H9 (cell line): Measurements from ENCODE around the gene TTC39C. TPM values are rescaled to one million over a fixed set of nuclear protein-coding genes. Genes with fewer than 3 reads are reported as not detected.

Experiments
- DNase-seq: peaks from one replicate; pipeline ENCODE4 v3.0.0-alpha.2; 2017
- H2AFZ ChIP-seq: one replicate; pipeline ENCODE4 v1.6.1; 2013; ENCODE audit warnings: mild to moderate bottlenecking, low read length, control low read depth, moderate library complexity
- H2AK5ac ChIP-seq: 2 replicates; pipeline ENCODE4 v1.6.1; 2013; ENCODE audit warnings: low read length, control low read depth, mixed read lengths; ENCODE audit not compliant: insufficient read length
- H2BK120ac ChIP-seq: one replicate; pipeline ENCODE4 v1.6.1; 2013; ENCODE audit warnings: low read depth, mild to moderate bottlenecking, low read length, control low read depth, inconsistent platforms; ENCODE audit not compliant: poor library complexity, severe bottlenecking
- H2BK12ac ChIP-seq: 2 replicates; pipeline ENCODE4 v1.6.1; 2013; ENCODE audit warnings: low read length, control low read depth, mixed read lengths, low read depth; ENCODE audit not compliant: insufficient read length
- H2BK15ac ChIP-seq: 2 replicates; pipeline ENCODE4 v1.6.1; 2013; ENCODE audit warnings: low read depth, low read length, control low read depth
- H2BK20ac ChIP-seq: one replicate; pipeline ENCODE4 v1.6.1; 2013; ENCODE audit warnings: low read depth, mild to moderate bottlenecking, low read length, control low read depth, inconsistent platforms; ENCODE audit not compliant: poor library complexity, severe bottlenecking
- H2BK5ac ChIP-seq: 2 replicates; pipeline ENCODE4 v1.6.1; 2013; ENCODE audit warnings: low read length, control low read depth, mixed read lengths; ENCODE audit not compliant: insufficient read length
- H3K14ac ChIP-seq: 2 replicates; pipeline ENCODE4 v1.6.1; 2013; ENCODE audit warnings: low read length, control low read depth; ENCODE audit not compliant: insufficient read depth
- H3K18ac ChIP-seq: 2 replicates; pipeline ENCODE4 v1.6.1; 2013; ENCODE audit warnings: low read depth, mild to moderate bottlenecking, mixed read lengths, low read length, control low read depth; ENCODE audit not compliant: insufficient read length
- H3K23ac ChIP-seq: 2 replicates; pipeline ENCODE4 v1.6.1; 2013; ENCODE audit warnings: low read length, control low read depth, mixed read lengths, low read depth; ENCODE audit not compliant: insufficient read length
- H3K23me2 ChIP-seq: 2 replicates; pipeline ENCODE4 v1.6.1; 2013; ENCODE audit warnings: low read depth, mild to moderate bottlenecking, mixed read lengths, low read length, control low read depth; ENCODE audit not compliant: insufficient read length, poor library complexity, severe bottlenecking
- H3K27ac ChIP-seq: 2 replicates; pipeline ENCODE4 v1.5.1; 2013; ENCODE audit warnings: low read length, control low read depth, mixed read lengths, low read depth; ENCODE audit not compliant: insufficient read length
- H3K27me3 ChIP-seq: 2 replicates; pipeline ENCODE4 v1.6.1; 2013; ENCODE audit warnings: low read length, control low read depth, inconsistent platforms; ENCODE audit not compliant: insufficient read depth
- H3K4ac ChIP-seq: 2 replicates; pipeline ENCODE4 v1.6.1; 2013; ENCODE audit warnings: low read depth, mild to moderate bottlenecking, control low read depth, inconsistent platforms, low read length, moderate library complexity
- H3K4me1 ChIP-seq: 2 replicates; pipeline ENCODE4 v1.6.1; 2013; ENCODE audit warnings: low read length, control low read depth, inconsistent platforms; ENCODE audit not compliant: insufficient read depth
- H3K4me2 ChIP-seq: 2 replicates; pipeline ENCODE4 v1.6.1; 2013; ENCODE audit warnings: low read length, control low read depth, mixed read lengths; ENCODE audit not compliant: insufficient read length, insufficient read depth
- H3K56ac ChIP-seq: 2 replicates; pipeline ENCODE4 v1.6.1; 2013; ENCODE audit warnings: low read depth, mild to moderate bottlenecking, mixed read lengths, low read length, control low read depth; ENCODE audit not compliant: insufficient read length
- H3K79me1 ChIP-seq: 2 replicates; pipeline ENCODE4 v1.6.1; 2013; ENCODE audit warnings: low read depth, mild to moderate bottlenecking, moderate library complexity, low read length, control low read depth, inconsistent platforms; ENCODE audit not compliant: insufficient read depth, poor library complexity, severe bottlenecking
- H3K79me2 ChIP-seq: 2 replicates; pipeline ENCODE4 v1.6.1; 2013; ENCODE audit warnings: low read length, control low read depth, inconsistent platforms; ENCODE audit not compliant: insufficient read depth
- H3K9ac ChIP-seq: 2 replicates; pipeline ENCODE4 v1.6.1; 2013; ENCODE audit warnings: low read length, control low read depth, mixed read lengths; ENCODE audit not compliant: insufficient read length; ENCODE audit errors: extremely low read depth
- H3K9me3 ChIP-seq: one replicate; pipeline ENCODE4 v1.6.1; 2013; ENCODE audit warnings: low read depth, low read length, inconsistent platforms; ENCODE audit not compliant: control insufficient read depth
- H3T11ph ChIP-seq: one replicate; pipeline ENCODE4 v1.6.1; 2013; ENCODE audit warnings: mild to moderate bottlenecking, low read length, control low read depth, inconsistent platforms
- H4K20me1 ChIP-seq: one replicate; pipeline ENCODE4 v1.6.1; 2013; ENCODE audit not compliant: control insufficient read depth, insufficient read length, insufficient read depth
- H4K5ac ChIP-seq: 2 replicates; pipeline ENCODE4 v1.6.1; 2013; ENCODE audit warnings: low read depth, mild to moderate bottlenecking, mixed read lengths, low read length, control low read depth; ENCODE audit not compliant: insufficient read length
- H4K8ac ChIP-seq: replicated peaks from 2 replicates; pipeline ENCODE4 v1.6.1; 2013; ENCODE audit warnings: low read length, control low read depth, mixed read lengths, low read depth; ENCODE audit not compliant: insufficient read length
- H4K91ac ChIP-seq: 2 replicates; pipeline ENCODE4 v1.6.1; 2013; ENCODE audit warnings: low read depth, mild to moderate bottlenecking, moderate library complexity, mixed read lengths, low read length, control low read depth; ENCODE audit not compliant: insufficient read length
- H3K27ac Mint-ChIP-seq, 3 experiments: 2 replicates in 2 of 3; 3 replicates in 1 of 3; pipeline ENCODE4 v1.8.0; 2020 to 2021; ENCODE audit warnings: mixed read lengths in 3 of 3, mild to moderate bottlenecking in 1 of 3, moderate library complexity in 1 of 3
- H3K27me3 Mint-ChIP-seq: 2 replicates; pipeline ENCODE4 v1.8.0; 2021; ENCODE audit warnings: low read depth, mild to moderate bottlenecking, moderate library complexity, mixed read lengths
- H3K36me3 Mint-ChIP-seq, 3 experiments: 2 replicates in 2 of 3; 3 replicates in 1 of 3; pipeline ENCODE4 v1.8.0; 2020 to 2021; ENCODE audit warnings: low read depth in 3 of 3, mixed read lengths in 3 of 3; ENCODE audit not compliant: insufficient read depth in 1 of 3
- H3K4me1 Mint-ChIP-seq, 2 experiments: 2 replicates each; pipeline ENCODE4 v1.8.0; 2020; ENCODE audit warnings: mixed read lengths in 2 of 2
- H3K4me3 Mint-ChIP-seq, 2 experiments: 2 replicates in 1 of 2; 3 replicates in 1 of 2; pipeline ENCODE4 v1.8.0; 2020 to 2021; ENCODE audit warnings: mild to moderate bottlenecking in 2 of 2, mixed read lengths in 2 of 2, moderate library complexity in 1 of 2
- H3K9me3 Mint-ChIP-seq, 2 experiments: 2 replicates in 1 of 2; 3 replicates in 1 of 2; pipeline ENCODE4 v1.8.0; 2020; ENCODE audit warnings: mild to moderate bottlenecking in 2 of 2, mixed read lengths in 2 of 2, moderate library complexity in 1 of 2
- CTCF ChIP-seq: fragments of 200-600 bp; sonication (generic); conservative IDR thresholded peaks from 3 replicates; pipeline ENCODE4 v1.8.0; 2021; ENCODE audit warnings: antibody characterized with exemption, mild to moderate bottlenecking
- WGBS: extraction: QIAGEN DNeasy Blood & Tissue Kit; methylation state at CpG from one replicate; pipeline ENCODE4 v1.1.7; 2013; ENCODE audit warnings: missing lambda C conversion rate, low lambda C conversion rate, mixed read lengths; ENCODE audit not compliant: insufficient read length; ENCODE audit errors: extremely low coverage; 5-methylcytosine and 5-hydroxymethylcytosine counted together
- total RNA-seq: library from RNA; stranded (reverse); gene quantifications from 2 replicates; pipeline ENCODE4 v1.2.1, GENCODE V29; 2021

Gene TTC39C
- total RNA-seq, 1 experiment from 2014 or later, result 18.0 TPM

- Histone ChIP-seq H4K8ac (no peak overlapping the region), H3K23ac (no peak overlapping the region), H3K56ac (no peak overlapping the region), H3K79me1 (no peaks in the 10 kb centered on the region), H3K4me1 (no peaks in the 10 kb centered on the region), H2BK5ac (no peak overlapping the region), H3K4me2 (no peak overlapping the region), H3K9ac (no peak overlapping the region), H4K5ac (no peak overlapping the region), H3T11ph (no peak overlapping the region), H4K20me1 (no peaks in the 10 kb centered on the region), H2AK5ac (no peak overlapping the region), H3K79me2 (no peaks in the 10 kb centered on the region), H2BK15ac (no peak overlapping the region), H2AFZ (no peak overlapping the region), H3K4ac (no peak overlapping the region), H2BK120ac (no peak overlapping the region), H3K18ac (no peak overlapping the region), H3K27me3 (no peaks in the 10 kb centered on the region), H2BK20ac (no peak overlapping the region), H2BK12ac (no peak overlapping the region), H3K9me3 (no peaks in the 10 kb centered on the region), H4K91ac (no peak overlapping the region), H3K23me2 (no peaks in the 10 kb centered on the region), H3K27ac (no peak overlapping the region), H3K14ac (no peak overlapping the region)
- no peak for DNase-seq
- H3K9me3 Mint-ChIP-seq, result no peaks in the 10 kb centered on the region
- H3K27me3 Mint-ChIP-seq, result no peaks in the 10 kb centered on the region
- peaks cover 6 to 7% of the 10 kb centered on the region in 2 experiments for H3K4me1 Mint-ChIP-seq
- H3K4me3 Mint-ChIP-seq, result no peak overlapping the region
- H3K36me3 Mint-ChIP-seq, result no peaks in the 10 kb centered on the region; a peak in 2 of 7 replicates
- peak overlapping the region in 1 of 3 experiments; percentile 53; a peak in 1 of 7 replicates for H3K27ac Mint-ChIP-seq
- TF ChIP-seq CTCF, result no peak
- no CpG with 5 or more reads among the region's 4 CpGs for WGBS
Observed at GRCh38 chr18:24112464-24112863, 97.9 kb downstream of the TTC39C start.
